Medulla oblongata (tissue), 1 donor: ENCODE data around the gene VPS37B.
A peak's percentile ranks its signal among the peaks of the same experiment; 100 is the strongest.

Experiments used
- DNase-seq: peaks from one replicate; pipeline ENCODE4 v3.0.0-alpha.2; 2015; ENCODE audit errors: extremely low spot score

Gene VPS37B

GRCh38 chr12:122852336-122853275 is 43.3 kb downstream of the VPS37B start:
- DNase-seq: peak; percentile 92

GRCh38 chr12:122851820-122852219 is 44.1 kb downstream of the VPS37B start:
- no peak for DNase-seq

- no peak for DNase-seq
Observed at GRCh38 chr12:122850695-122851350, 45.1 kb downstream of the VPS37B start.

- no peak for DNase-seq
Observed at GRCh38 chr12:122850048-122850445, 45.9 kb downstream of the VPS37B start.

- peak; percentile 88 for DNase-seq
Observed at GRCh38 chr12:122849352-122850047, 46.4 kb downstream of the VPS37B start.

DNA sequence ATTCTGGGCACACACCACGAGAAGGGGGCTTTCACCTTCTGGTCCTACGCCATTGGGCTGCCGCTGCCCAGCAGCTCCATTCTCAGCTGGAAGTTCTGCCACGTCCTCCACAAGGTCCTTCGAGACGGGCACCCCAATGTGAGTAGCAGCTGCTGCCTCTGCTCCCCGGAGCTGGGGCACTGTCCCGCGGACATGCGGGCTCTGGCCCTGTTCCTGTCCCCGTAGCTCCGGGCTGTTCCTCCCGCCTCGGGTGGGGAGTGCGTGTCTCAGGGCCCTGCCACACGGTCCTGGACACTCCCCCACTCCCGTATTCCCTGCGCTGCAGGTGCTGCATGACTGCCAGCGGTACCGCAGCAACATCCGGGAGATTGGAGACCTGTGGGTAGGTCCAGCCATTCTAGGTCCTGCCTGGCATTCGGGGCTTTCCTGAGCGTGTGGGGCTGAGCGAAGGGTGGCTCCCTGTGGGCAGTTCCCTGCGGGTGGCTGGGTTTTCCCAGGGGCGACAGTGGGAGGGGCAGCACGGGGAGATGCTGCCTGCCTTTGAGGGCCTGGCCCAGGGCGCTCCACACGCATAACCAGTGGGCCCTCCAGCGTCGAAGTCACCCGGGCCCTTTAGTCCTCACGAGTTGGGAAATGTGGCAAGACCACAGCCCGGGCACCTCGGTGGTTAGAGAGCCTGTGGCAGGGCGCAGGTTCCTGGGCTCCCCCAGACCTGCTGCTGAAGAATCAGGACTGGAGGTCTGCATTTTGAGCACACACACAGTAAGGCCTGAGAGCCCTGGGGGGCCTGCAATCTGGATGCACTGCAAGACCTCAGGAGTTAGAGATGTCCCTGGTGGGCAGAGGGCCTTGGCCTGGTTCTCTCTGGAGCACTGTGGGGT is 47.2 kb downstream of the VPS37B start:
- DNase-seq: no peak

- DNase-seq: peak; percentile 79
Observed at GRCh38 chr12:122847921-122848421, 48.0 kb downstream of the VPS37B start.

GRCh38 chr12:122847516-122847836 is 48.4 kb downstream of the VPS37B start:
- no peak for DNase-seq

- no peak for DNase-seq
Observed at GRCh38 chr12:122846622-122847515, 49.1 kb downstream of the VPS37B start.

DNA sequence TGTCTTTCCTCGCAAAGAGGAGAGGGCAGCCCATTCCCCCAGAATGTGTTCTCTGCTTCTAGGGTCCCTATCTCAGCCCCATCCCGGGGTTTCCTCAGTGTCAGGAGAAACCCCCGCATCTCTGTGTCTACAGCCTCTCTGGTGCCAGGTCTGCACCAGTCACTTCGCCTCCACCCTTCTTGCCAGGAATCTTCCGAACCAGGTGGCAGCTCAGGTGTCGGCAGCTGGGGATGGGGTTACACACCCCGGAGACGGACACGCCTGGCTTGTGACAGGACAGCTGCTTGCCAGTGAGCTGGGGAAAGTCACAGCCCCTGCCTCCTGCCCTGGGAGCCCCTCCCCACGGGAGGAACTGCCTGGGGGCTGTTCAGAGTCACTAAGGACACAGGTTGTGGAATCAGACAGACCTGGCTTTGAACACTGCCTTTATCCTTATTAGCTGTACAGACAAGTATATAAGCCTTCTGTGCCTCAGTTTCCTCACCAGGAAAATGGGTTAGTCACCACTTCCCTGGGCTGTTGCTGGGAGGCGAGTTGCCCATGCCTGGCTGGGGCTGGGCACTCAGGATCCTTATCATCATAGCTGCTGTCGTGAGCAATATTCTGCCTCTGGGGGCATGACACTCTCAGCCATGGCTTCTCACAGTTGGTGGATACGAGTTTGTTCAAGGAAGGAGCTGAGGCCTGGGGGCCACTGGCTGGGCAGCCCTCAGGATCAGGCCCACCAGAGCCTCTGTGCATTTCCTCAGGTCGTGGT is 49.9 kb downstream of the VPS37B start:
- DNase-seq: no peak

- DNase-seq: peak; percentile 96
Observed at GRCh38 chr12:122845041-122845864, 50.7 kb downstream of the VPS37B start.

DNA sequence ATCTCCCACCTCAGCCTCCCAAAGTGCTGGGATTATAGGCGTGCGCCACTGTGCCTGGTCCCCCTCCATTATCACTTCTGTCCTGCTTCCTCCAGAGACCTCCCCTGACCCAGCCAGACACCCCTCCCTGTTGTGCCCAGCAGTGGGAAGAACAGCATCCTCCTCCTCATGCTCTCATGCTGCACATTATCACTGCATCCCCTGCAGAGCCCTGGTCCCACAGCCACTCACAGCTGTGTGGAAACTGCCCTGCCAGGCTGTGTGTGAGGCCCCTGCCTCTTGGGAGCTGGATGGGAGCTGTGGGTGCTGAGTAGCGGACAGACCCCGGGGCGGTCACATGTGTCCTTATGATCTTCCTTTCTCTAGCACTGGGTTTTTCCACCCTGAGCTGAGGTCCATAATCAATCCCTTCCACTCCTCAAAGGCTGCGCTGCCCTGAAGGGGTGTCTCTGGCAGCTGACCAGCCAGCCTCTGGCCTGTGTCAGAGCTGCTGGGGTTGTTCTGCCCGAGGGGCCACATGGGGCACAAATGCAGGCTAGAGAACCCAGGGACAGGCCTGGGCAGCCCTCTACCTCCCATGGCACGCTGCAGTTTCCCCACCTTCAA is 51.5 kb downstream of the VPS37B start:
- DNase-seq: no peak

- DNase-seq: no peak
Observed at GRCh38 chr12:122843455-122843854, 52.5 kb downstream of the VPS37B start.

DNA sequence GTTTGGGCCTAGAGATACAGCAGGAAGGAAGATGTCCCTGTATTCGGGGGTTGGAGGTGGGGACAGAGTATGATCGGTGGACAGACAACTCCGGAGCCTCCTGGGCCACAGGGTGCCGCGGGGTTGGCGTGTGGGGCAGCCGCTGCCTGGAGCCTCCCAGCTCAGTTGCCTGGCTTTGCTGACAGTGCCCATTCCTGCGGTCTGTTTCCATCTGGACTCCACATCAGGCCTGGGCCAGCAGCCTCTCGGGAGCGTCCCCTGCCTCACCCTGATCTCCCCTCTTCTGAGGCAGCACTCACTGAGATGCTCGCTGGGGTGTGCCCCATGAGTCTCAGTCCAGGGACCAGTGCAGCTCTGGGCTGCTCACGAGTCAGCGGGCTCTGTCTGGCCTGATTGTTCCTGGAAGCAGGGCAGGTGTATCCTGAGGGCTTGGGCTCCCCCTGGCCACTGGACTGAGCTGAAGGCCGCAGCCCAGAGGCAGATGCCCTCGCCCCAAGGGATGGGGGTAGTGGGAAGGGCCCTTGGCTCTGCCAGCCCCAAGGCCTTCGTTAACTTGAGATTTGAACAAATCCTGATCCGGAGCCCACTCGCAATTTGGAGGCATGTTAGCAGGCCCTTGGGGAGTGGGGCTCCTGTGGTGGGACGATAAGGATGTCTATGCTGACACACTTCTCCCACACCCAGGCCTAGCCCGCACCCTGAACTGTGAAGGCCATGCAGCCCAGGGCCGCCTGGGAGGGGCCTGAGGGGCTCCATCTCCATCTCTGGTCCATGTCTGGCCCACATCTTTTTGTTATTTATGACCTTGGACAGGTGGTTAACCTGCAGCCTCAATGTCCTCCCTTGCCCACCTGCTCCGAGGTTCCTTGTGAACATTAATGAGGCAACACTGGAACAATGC is 53.2 kb downstream of the VPS37B start:
- peak; percentile 59 for DNase-seq

DNA sequence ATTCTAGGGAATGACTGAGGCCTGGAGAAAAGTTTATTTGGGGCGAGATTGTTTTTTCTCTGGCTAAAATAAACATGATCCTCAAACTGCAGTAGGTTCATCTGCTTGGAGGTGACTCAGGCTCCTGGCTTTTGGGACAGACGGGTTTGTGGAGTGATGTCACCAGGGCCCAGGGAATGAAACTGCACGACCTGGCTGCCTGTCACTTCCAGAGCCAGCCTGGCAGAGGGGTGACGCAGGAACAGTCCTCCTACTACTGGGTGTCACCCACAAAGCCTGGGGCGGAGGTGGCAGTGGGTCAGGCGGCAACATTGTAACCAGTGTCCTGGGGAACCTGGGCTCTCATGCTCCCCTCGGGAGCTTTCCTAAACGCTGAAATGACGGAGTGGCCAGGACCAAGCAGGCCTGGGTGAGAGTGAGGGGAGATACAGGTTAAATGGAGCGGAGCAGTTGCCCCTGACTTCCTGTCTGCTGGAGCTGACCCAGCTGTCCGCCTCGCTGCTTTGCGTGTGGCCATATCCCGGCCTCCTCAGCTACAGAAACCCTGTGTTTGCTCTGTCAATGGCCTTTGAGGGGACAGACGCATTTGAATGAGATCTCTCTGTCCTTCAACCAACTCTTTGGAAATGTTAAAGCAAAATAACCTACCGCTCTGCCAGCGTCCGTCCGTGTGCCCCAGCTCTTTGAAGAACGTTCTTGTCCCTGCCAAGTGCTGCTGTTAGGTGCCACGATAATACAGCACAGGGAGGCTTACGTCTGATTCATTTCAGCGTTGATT is 54.2 kb downstream of the VPS37B start:
- DNase-seq: peak; percentile 86
